ENCODE data around the gene KIF3A. TPM values are rescaled to one million over a fixed set of nuclear protein-coding genes. Genes with fewer than 3 reads are reported as not detected.

Gene KIF3A
- total RNA-seq, 1 experiment from 2014 or later: 13.2 TPM

GRCh38 chr5:132774406-132774805 is 37.1 kb upstream of the KIF3A start:
- Histone ChIP-seq H2BK20ac (ENCODE audit: low read depth, low read length, poor library complexity, severe bottlenecking) (no peak overlapping the region), H2AFZ (ENCODE audit: low read length) (no peak overlapping the region), H3K79me2 (ENCODE audit: insufficient read depth, low read length) (peaks cover 2% of the 10 kb centered on the region; the same call in 1 of the 2 replicates), H3K18ac (ENCODE audit: insufficient read length, low read depth, low read length) (no peak overlapping the region), H3K9me3 (ENCODE audit: control insufficient read depth, low read depth, low read length) (no peaks in the 10 kb centered on the region), H4K5ac (ENCODE audit: insufficient read length, low read depth, low read length) (no peak overlapping the region), H2BK15ac (ENCODE audit: low read depth, low read length) (no peak overlapping the region), H4K91ac (ENCODE audit: insufficient read length, low read depth, low read length) (no peak overlapping the region), H3K23ac (ENCODE audit: insufficient read length, low read depth, low read length) (no peak overlapping the region), H3K27me3 (ENCODE audit: insufficient read depth, low read length) (peaks cover 16% of the 10 kb centered on the region; the same call in 1 of the 2 replicates), H2AK5ac (ENCODE audit: insufficient read length, low read length) (no peak overlapping the region), H3K4me1 (ENCODE audit: insufficient read depth, low read length) (peaks cover 10% of the 10 kb centered on the region; the same call in 1 of the 2 replicates), H4K8ac (replicated peaks; ENCODE audit: insufficient read length, low read depth, low read length) (no peak overlapping the region), H3K79me1 (ENCODE audit: insufficient read depth, low read depth, low read length, poor library complexity, severe bottlenecking) (peaks cover 2% of the 10 kb centered on the region), H3K9ac (ENCODE audit: extremely low read depth, insufficient read length, low read length) (no peak overlapping the region), H3K14ac (ENCODE audit: insufficient read depth, low read length) (no peak overlapping the region; the same call in 1 of the 2 replicates), H2BK5ac (ENCODE audit: insufficient read length, low read length) (no peak overlapping the region), H4K20me1 (ENCODE audit: control insufficient read depth, insufficient read depth, insufficient read length) (no peaks in the 10 kb centered on the region), H3K4ac (ENCODE audit: low read depth, low read length) (no peak overlapping the region), H3K4me2 (ENCODE audit: insufficient read depth, insufficient read length, low read length) (no peak overlapping the region), H3K56ac (ENCODE audit: insufficient read length, low read depth, low read length) (no peak overlapping the region), H3K23me2 (ENCODE audit: insufficient read length, low read depth, low read length, poor library complexity, severe bottlenecking) (peaks cover 13% of the 10 kb centered on the region), H2BK120ac (ENCODE audit: low read depth, low read length, poor library complexity, severe bottlenecking) (no peak overlapping the region), H3K27ac (ENCODE audit: insufficient read length, low read depth, low read length) (no peak overlapping the region), H2BK12ac (ENCODE audit: insufficient read length, low read depth, low read length) (no peak overlapping the region), H3T11ph (ENCODE audit: low read length) (no peak overlapping the region)
- no peak overlapping the region for H3K27ac Mint-ChIP-seq
- WGBS (ENCODE audit: extremely low coverage, insufficient read length, low lambda C conversion rate): no CpG with 5 or more reads among the region's 3 CpGs
- H3K27me3 Mint-ChIP-seq (ENCODE audit: low read depth): peaks cover 59% of the 10 kb centered on the region
- TF ChIP-seq CTCF (conservative IDR thresholded peaks at IDR 0.05): no peak
- H3K4me1 Mint-ChIP-seq: peaks cover 34 to 39% of the 10 kb centered on the region in 2 experiments
- H3K4me3 Mint-ChIP-seq: no peak overlapping the region; a peak in 1 of 5 replicates
- no peak for DNase-seq
- H3K9me3 Mint-ChIP-seq: no peaks in the 10 kb centered on the region; a peak in 1 of 5 replicates
- no peaks in the 10 kb centered on the region for H3K36me3 Mint-ChIP-seq (ENCODE audit: insufficient read depth in 1 of 3, low read depth in 3 of 3)
